Colonic mucosa (tissue), 4 donors: ENCODE results near the gene IGF2BP2. TPM values are rescaled to one million over a fixed set of nuclear protein-coding genes. Genes with fewer than 3 reads are reported as not detected.
A peak's percentile ranks its signal among the peaks of the same experiment; 100 is the strongest.
"Not testable (repeated sequence)": the region's sequence is repeated elsewhere in the genome, so short reads cannot be mapped to it uniquely, and the experiment has no call there.

Source experiments
- DNase-seq: peaks from one replicate; pipeline ENCODE4 v3.0.0-alpha.2; 2020
- H3K27ac ChIP-seq: fragments of 200-600 bp; one replicate; pipeline ENCODE4 v1.8.0; 2021
- H3K27me3 ChIP-seq: fragments of 200-600 bp; one replicate; pipeline ENCODE4 v1.8.0; 2021
- H3K36me3 ChIP-seq: fragments of 200-600 bp; one replicate; pipeline ENCODE4 v1.8.0; 2021
- H3K4me1 ChIP-seq: fragments of 200-600 bp; one replicate; pipeline ENCODE4 v1.8.0; 2021; ENCODE audit warnings: mild to moderate bottlenecking
- H3K4me3 ChIP-seq: fragments of 200-600 bp; one replicate; pipeline ENCODE4 v1.8.0; 2021
- H3K9ac ChIP-seq, 2 donors: one replicate each; pipeline ENCODE4 v1.7.0; 2013; ENCODE audit warnings: control low read depth in 2 of 2, low read depth in 2 of 2, low read length in 2 of 2
- H3K9me3 ChIP-seq: fragments of 200-600 bp; one replicate; pipeline ENCODE4 v1.8.0; 2021
- CTCF ChIP-seq: fragments of 200-600 bp; IDR thresholded peaks from one replicate; pipeline ENCODE4 v1.8.0; 2022; ENCODE audit warnings: antibody characterized with exemption, mild to moderate bottlenecking
- intact Hi-C: fragments of 100-400 bp; cut with DNase I; formaldehyde crosslinking; loops from one replicate; pipeline ENCODE4 v1.14.1; 2022
- total RNA-seq, 2 donors: library from RNA; stranded (reverse); fragmentation: NEBNext Ultra II Directional in 1 of 2; extraction: Animal tissue kit (Norgen Biotek cat#: 25700) in 1 of 2; gene quantifications; one replicate each; pipeline ENCODE4 v1.2.1, GENCODE V29; 2021
- donor health status: healthy.
- donor health status: DM: no; HTN: no; CAD: no.
- donor health status: DM: no; HTN: no; CAD: no.

IGF2BP2 gene
- total RNA-seq, 2 donors from 2014 or later: 48.7 to 61.2 TPM

GRCh38 chr3:185678027-185678426, 146.8 kb downstream of the IGF2BP2 start:
- intact Hi-C loops: no loop called here
- H3K9ac ChIP-seq: no peak overlapping the region
- H3K9me3 ChIP-seq: no peaks in the 10 kb centered on the region
- H3K27ac ChIP-seq: no peak overlapping the region
- no peak for DNase-seq
- no peak for TF ChIP-seq CTCF
- no peaks in the 10 kb centered on the region for H3K36me3 ChIP-seq
- no peaks in the 10 kb centered on the region for H3K27me3 ChIP-seq
- no peaks in the 10 kb centered on the region for H3K4me1 ChIP-seq
- no peak overlapping the region for H3K4me3 ChIP-seq

- no peaks in the 10 kb centered on the region for H3K27me3 ChIP-seq
- TF ChIP-seq CTCF: peak; percentile 74
- no peak overlapping the region for H3K4me3 ChIP-seq
- intact Hi-C loops: no loop called here
- H3K36me3 ChIP-seq: no peaks in the 10 kb centered on the region
- peak; percentile 63 for DNase-seq
- H3K4me1 ChIP-seq: no peaks in the 10 kb centered on the region
- no peaks in the 10 kb centered on the region for H3K9me3 ChIP-seq
- no peak overlapping the region for H3K9ac ChIP-seq
- H3K27ac ChIP-seq: no peak overlapping the region
Measured at GRCh38 chr3:185677146-185677829, 147.6 kb downstream of the IGF2BP2 start.

GRCh38 chr3:185667574-185667973, 157.3 kb downstream of the IGF2BP2 start:
- Histone ChIP-seq H3K4me3 (no peak overlapping the region), H3K9me3 (no peaks in the 10 kb centered on the region), H3K36me3 (no peaks in the 10 kb centered on the region), H3K27ac (no peak overlapping the region), H3K4me1 (no peaks in the 10 kb centered on the region), H3K9ac (no peak overlapping the region), H3K27me3 (no peaks in the 10 kb centered on the region)
- no peak for TF ChIP-seq CTCF
- intact Hi-C loops: no loop called here
- DNase-seq: no peak

- no peaks in the 10 kb centered on the region for H3K27me3 ChIP-seq
- TF ChIP-seq CTCF: no peak
- no peak overlapping the region for H3K4me3 ChIP-seq
- no peaks in the 10 kb centered on the region for H3K4me1 ChIP-seq
- no peak overlapping the region for H3K9ac ChIP-seq
- DNase-seq: no peak
- intact Hi-C loops: loop anchor here (5.0 kb wide), 1 partner anchor 103 kb away; no protein-coding TSS in a partner anchor
- H3K36me3 ChIP-seq: no peaks in the 10 kb centered on the region
- no peak overlapping the region for H3K27ac ChIP-seq
- H3K9me3 ChIP-seq: no peaks in the 10 kb centered on the region
Measured at GRCh38 chr3:185663929-185664328, 160.9 kb downstream of the IGF2BP2 start.

- no peak for TF ChIP-seq CTCF
- H3K36me3 ChIP-seq: no peaks in the 10 kb centered on the region
- no peaks in the 10 kb centered on the region for H3K4me1 ChIP-seq
- no peak overlapping the region for H3K9ac ChIP-seq
- no peak overlapping the region for H3K27ac ChIP-seq
- no peaks in the 10 kb centered on the region for H3K9me3 ChIP-seq
- intact Hi-C loops: loop anchor here (5.0 kb wide), 1 partner anchor 106 kb away; no protein-coding TSS in a partner anchor
- no peaks in the 10 kb centered on the region for H3K27me3 ChIP-seq
- DNase-seq: no peak
- H3K4me3 ChIP-seq: no peak overlapping the region
Measured at GRCh38 chr3:185661772-185662171, 163.1 kb downstream of the IGF2BP2 start.

- H3K4me3 ChIP-seq, H3K4me1 ChIP-seq, H3K27me3 ChIP-seq, H3K27ac ChIP-seq, DNase-seq, H3K9ac ChIP-seq, H3K9me3 ChIP-seq, H3K36me3 ChIP-seq: not testable (repeated sequence)
- intact Hi-C loops: loop anchor here (5.0 kb wide), 1 partner anchor 106 kb away; no protein-coding TSS in a partner anchor
Measured at GRCh38 chr3:185661296-185661695, 163.5 kb downstream of the IGF2BP2 start.
